ENCODE data around the gene UBE2C.
A peak's percentile ranks its signal among the peaks of the same experiment; 100 is the strongest.
"Not testable (repeated sequence)": the region's sequence is repeated elsewhere in the genome, so short reads cannot be mapped to it uniquely, and the experiment has no call there.

Gene UBE2C

DNA sequence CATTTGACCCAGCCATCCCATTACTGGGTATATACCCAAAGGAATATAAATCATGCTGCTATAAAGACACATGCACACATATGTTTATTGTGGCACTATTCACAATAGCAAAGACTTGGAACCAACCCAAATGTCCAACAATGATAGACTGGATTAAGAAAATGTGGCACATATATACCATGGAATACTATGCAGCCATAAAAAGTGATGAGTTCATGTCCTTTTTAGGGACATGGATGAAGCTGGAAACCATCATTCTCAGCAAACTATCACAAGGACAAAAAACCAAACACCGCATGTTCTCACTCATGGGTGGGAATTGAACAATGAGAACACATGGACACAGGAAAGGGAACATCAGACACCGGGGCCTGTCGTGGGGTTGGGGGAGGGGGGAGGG, 14.5 kb upstream of the UBE2C start:
- DNase-seq (ENCODE audit: low read depth in 4 of 4, low spot score in 1 of 4) = not testable (repeated sequence)

GRCh38 chr20:45798935-45799642, 13.4 kb upstream of the UBE2C start:
- DNase-seq (ENCODE audit: low read depth in 4 of 4, low spot score in 1 of 4) = peak in 2 of 4 experiments; percentile 35 to 36

DNA sequence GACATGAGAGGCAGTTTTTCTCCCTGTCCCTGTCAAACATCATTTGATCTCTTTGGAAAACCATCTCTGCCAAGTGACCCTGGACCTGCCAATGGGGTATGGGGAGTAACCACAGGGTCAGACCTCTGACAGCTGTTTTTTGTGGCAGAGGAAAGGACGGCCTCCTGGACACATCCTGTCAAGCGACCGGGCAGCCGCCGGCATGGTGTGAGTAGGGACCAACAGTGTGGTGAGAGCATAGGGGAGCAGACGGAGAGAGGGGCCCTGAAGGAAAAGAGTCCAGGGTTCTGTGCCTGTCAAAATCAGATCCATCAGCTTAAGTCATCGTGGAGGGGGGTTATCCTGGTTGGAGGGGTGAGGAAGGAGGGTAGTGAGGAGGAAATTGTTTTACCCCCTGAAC, 10.6 kb upstream of the UBE2C start:
- no peak for DNase-seq (ENCODE audit: low read depth in 4 of 4, low spot score in 1 of 4)

DNA sequence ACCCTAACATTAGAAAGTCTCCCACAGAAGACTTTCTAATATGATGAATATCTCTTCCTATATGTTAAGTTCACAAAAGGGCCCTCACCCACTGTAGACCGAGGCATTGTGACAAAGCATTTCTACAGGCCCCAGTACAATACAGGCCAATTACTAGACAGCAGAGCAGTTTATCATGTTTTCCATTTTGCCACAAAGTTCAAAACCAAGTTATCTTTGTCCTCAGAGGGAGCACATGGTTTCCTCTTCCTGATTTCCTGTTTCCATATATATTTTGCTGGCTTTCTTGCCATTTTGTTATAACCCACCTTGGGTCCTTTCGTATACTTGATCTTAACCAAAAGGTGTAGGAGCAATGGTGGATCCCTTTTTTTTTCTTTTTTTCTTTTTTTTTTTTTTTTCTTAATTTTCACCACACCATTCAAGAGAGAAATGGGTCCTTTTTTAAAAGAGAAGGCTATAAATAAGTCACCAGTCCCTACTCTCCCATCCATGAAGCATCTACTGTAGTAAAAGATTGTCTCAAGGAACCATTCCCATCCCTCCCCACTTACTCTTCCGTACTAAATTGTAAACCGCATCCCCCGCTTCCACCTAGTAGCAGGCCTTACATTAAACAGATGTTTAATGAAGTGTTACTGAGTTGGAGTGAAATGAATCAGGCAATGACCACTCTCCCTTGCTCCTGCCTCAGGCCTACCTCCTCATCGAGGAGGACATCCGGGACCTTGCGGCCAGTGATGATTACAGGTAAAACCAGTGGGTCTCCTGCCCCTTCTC, 2.1 kb upstream of the UBE2C start:
- DNase-seq (ENCODE audit: low read depth in 4 of 4, low spot score in 1 of 4) = no peak

DNA sequence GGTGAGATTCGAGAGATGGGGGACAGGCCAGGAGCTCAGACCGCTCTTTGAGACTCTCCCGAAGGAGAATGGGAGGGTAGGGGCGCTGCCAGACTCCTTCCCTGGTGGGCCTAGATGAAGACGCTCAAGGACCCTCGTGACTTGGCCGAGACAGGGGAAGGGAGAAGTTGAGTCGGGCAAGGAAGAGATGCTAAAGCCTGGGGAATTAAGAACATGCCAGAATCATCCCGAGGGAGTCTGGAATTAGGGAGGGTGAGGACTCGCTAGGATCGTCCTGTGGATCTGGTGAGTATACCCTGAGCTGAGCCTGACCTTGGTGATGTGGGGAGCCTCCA, 529 bp downstream of the UBE2C start:
- DNase-seq (ENCODE audit: low read depth in 4 of 4, low spot score in 1 of 4) = no peak

DNA sequence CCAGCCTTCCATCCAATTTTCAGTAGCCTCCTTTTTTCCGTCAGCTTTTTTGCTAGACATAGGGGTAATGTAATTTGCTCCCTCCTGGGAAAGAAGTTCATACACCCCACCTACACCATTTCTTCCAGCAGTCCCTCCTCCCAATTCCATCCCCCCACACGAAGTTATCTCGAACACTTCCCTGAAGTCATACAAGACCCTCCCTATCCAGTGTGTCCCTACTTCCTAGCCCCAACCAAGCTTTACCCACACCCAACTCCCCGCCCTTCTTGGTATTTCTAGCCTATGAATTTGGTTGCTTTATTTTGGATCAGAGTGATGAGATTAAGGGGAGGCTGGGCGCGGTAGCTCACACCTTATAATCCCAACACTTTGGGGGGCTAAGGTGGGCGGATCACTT, 1.0 kb downstream of the UBE2C start:
- DNase-seq (ENCODE audit: low read depth in 4 of 4, low spot score in 1 of 4) = no peak

- DNase-seq (ENCODE audit: low read depth in 4 of 4, low spot score in 1 of 4) = no peak
These were observed 1.9 kb downstream of the UBE2C start for GRCh38 chr20:45814314-45814713.

- DNase-seq (ENCODE audit: low read depth in 4 of 4, low spot score in 1 of 4) = no peak
These were observed 4.5 kb downstream of the UBE2C start for GRCh38 chr20:45816951-45817350.

DNA sequence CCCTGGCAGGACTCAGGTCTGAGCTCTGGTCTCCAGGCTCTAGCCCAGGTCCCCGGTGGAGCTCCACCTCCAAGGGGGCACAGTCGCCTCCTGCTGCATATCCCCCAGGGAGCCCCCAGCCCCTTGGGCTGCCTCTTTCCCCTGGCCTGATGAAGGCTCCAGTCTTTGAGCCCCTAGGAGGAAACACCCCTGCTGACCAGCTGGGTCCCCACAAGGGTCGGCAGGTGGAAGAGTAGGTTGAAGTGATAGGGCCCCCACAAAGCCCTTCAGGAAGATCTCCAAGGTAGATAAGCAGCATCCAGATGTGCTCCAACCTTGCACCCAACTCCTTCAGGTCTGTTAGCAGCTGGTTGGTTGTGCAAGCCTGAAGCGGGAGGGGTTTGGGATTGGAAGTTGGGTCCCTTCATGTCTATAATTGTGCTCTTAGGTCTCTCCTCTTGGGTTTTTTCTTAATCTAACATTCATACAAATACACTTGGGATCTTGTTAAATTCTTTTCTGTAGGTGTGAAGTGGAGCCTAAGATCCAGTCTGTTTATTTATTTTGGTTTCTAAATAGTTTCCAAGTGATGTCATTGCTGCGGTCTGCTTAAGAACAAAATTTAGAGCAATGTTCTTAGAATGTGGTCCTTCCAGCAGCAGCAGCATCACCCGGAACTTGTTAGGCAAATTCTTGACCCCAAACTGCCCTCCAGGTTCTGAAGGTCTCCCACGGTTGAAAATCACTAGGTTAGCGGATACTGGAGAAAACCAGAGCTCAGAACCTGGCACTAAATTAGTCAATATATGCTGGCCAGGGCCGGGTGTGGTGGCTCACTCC, 5.1 kb downstream of the UBE2C start:
- no peak for DNase-seq (ENCODE audit: low read depth in 4 of 4, low spot score in 1 of 4)

GRCh38 chr20:45818239-45818638, 5.8 kb downstream of the UBE2C start:
- DNase-seq (ENCODE audit: low read depth in 4 of 4, low spot score in 1 of 4) = no peak

DNA sequence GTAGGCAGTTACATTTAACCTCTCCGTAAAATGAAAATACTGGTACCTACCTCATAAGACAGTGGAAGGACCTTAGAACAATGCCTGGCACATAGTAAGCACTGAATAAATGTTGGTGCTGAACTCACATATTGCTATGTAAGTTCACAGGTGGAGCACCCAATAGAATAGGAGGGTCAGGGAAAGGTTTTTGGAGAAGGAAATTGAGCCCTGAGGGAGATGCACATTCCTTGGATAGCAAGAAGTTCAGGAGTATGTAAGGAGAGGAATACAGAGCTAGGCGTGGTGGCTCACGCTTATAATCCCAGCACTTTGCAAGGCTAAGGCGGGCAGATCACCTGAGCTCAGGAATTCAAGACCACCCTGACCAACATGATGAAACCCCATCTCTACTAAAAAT, 7.0 kb downstream of the UBE2C start:
- no peak for DNase-seq (ENCODE audit: low read depth in 4 of 4, low spot score in 1 of 4)

GRCh38 chr20:45821947-45822346, 9.5 kb downstream of the UBE2C start:
- DNase-seq (ENCODE audit: low read depth in 4 of 4, low spot score in 1 of 4) = no peak

GRCh38 chr20:45822857-45823256, 10.4 kb downstream of the UBE2C start:
- DNase-seq (ENCODE audit: low read depth in 4 of 4, low spot score in 1 of 4) = no peak

DNA sequence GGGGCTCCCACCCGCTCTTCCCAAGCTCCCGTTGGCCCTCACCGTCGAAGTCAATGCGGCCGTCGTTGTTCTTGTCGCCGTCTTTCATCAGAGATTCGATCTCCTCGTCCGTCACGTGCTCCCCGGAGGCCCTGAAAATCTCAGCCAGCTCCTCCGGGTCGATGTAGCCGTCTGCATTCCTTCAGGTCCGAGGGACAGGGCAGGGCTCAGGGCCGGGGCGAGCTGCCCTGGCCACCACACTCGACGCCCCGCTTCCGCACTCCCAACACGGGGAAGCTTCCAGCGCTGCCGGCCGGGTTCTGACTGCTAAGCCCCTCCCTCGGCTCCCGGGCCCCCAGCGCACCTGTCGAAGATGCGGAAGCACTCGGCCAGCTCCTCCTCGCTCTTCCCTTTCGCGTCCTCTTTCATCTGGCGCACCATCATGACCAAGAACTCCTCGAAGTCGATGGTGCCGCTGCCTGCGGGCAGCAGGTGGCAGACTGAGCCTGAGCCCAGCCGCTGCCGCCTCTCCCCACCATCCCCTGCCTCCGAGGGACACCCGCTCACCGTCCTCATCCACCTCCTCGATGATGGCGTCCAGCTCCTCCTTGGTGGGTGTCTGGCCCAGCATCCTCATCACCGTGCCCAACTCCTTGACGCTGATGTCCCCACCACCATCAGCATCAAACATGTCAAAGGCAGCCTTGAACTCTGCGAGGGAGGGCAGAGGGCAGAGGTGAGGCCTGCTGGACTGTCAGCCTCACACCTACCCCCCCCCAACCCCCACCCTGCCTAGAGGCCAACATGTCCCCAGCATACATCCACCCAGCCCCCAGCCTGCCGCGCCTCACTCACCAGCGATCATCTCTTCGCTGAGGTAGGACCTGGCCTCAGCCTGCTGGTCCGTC, 11.7 kb downstream of the UBE2C start:
- DNase-seq (ENCODE audit: low read depth in 4 of 4, low spot score in 1 of 4) = peak in 2 of 4 experiments; percentile 20 to 29

GRCh38 chr20:45826381-45827019, 14.1 kb downstream of the UBE2C start:
- no peak for DNase-seq (ENCODE audit: low read depth in 4 of 4, low spot score in 1 of 4)

- no peak for DNase-seq (ENCODE audit: low read depth in 4 of 4, low spot score in 1 of 4)
These were observed 14.7 kb downstream of the UBE2C start, which contains the start of gene TNNC2 for GRCh38 chr20:45827030-45827652. TNNC2 (minus strand) TSS chr20:45827312; CDS start chr20:45827248, 64 bp downstream.

DNA sequence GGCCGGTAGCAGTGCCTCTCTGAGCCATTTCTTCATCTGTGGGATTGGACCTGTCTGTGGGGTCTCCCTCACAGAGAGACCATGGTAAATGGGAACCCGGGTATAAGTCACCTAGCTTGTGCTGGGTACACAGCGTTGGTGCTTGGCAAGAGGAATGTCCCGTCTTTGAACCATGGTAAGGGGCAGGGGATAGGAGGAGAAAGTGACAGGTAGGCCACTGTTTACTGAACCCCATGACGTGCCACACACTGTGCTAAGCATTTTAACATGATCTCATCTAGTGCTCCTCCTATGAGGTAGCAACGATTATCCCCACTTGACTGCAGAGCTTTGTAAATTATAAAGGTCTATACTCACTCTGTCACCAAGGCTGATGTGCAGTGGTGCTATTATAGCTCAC, 15.3 kb downstream of the UBE2C start:
- no peak for DNase-seq (ENCODE audit: low read depth in 4 of 4, low spot score in 1 of 4)

GRCh38 chr20:45828589-45828988, 16.1 kb downstream of the UBE2C start:
- no peak for DNase-seq (ENCODE audit: low read depth in 4 of 4, low spot score in 1 of 4)

GRCh38 chr20:45829673-45830106, 17.2 kb downstream of the UBE2C start:
- DNase-seq (ENCODE audit: low read depth in 4 of 4, low spot score in 1 of 4) = not testable (repeated sequence)

DNA sequence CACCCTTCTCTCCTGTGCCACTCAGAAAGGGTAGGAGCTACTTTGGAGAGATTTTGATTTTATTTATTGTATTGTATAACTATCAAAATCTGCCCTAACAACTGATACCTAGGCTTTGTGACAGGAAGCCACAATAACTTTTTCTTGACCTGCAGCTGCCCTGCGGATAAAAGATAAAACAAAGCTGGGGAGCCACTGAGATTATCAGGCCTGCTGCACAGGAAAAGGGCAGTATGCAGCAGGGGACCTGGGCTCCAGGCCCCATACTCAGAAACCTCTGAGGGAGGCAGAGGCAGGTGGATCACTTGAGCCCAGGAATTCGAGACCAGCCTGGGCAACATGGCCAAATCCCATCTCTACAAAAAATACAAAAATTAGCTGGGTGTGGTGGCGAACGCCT, 20.2 kb downstream of the UBE2C start:
- DNase-seq (ENCODE audit: low read depth in 4 of 4, low spot score in 1 of 4) = no peak
